HEK293 (cell line): ENCODE data around the gene HM13.
A peak's percentile ranks its signal among the peaks of the same experiment; 100 is the strongest.

Source experiments
- CTCF ChIA-PET: fragments of 350-600 bp; formaldehyde crosslinking; extraction: SDS; loops from one replicate; lab custom pipeline; 2021; ENCODE audit warnings: antibody characterized with exemption; lab: Yijun Ruan, JAX
- POLR2A ChIA-PET: fragments of 300-600 bp; formaldehyde crosslinking; extraction: SDS; loops from one replicate; lab custom pipeline; 2020; ENCODE audit warnings: antibody characterized with exemption, inconsistent platforms; lab: Yijun Ruan, JAX
- H3K27ac ChIP-seq: fragments of 200-500 bp; sonication (Bioruptor generic); 2 replicates; pipeline ENCODE4 v1.5.1; 2014; ENCODE audit warnings: low read depth, low read length, control low read depth, inconsistent platforms; ENCODE audit errors: extremely low read depth
- H3K36me3 ChIP-seq, 2 experiments: fragments of 200-500 bp in 1 of 2; sonication (Bioruptor generic) in 1 of 2; 1 replicate in 1 of 2; 2 replicates in 1 of 2; pipeline ENCODE4 v1.5.1; 2014 to 2017; ENCODE audit warnings: inconsistent platforms in 2 of 2, low read length in 2 of 2; ENCODE audit not compliant: control insufficient read depth in 2 of 2, insufficient read depth in 1 of 2
- H3K4me1 ChIP-seq: fragments of 200-500 bp; sonication (Bioruptor generic); 2 replicates; pipeline ENCODE4 v1.5.1; 2014; ENCODE audit warnings: mild to moderate bottlenecking, low read length, inconsistent platforms; ENCODE audit not compliant: control insufficient read depth, insufficient read depth
- H3K4me3 ChIP-seq: 2 replicates; pipeline ENCODE4 v1.5.1; 2011; ENCODE audit warnings: low read depth, mild to moderate bottlenecking, control low read depth, low read length, moderate library complexity
- H3K9me3 ChIP-seq: fragments of 200-500 bp; sonication (Bioruptor generic); 2 replicates; pipeline ENCODE4 v1.5.1; 2014; ENCODE audit warnings: low read depth, low read length, inconsistent platforms; ENCODE audit not compliant: control insufficient read depth, insufficient read depth
- BCL11A ChIP-seq: fragments of 450-650 bp; formaldehyde crosslinking; IDR thresholded peaks from 2 replicates; pipeline ENCODE4 v1.5.1; 2016; ENCODE audit warnings: low read depth, missing biosample characterization, missing genetic modification characterization
- BCL11B ChIP-seq: fragments of 450-650 bp; formaldehyde crosslinking; IDR thresholded peaks from 2 replicates; pipeline ENCODE4 v1.5.1; 2016; ENCODE audit warnings: low read depth, missing biosample characterization, missing genetic modification characterization
- CTCF ChIP-seq: fragments of 450-650 bp; formaldehyde crosslinking; IDR thresholded peaks from 2 replicates; pipeline ENCODE4 v1.5.1; 2016; ENCODE audit warnings: missing biosample characterization, missing genetic modification characterization
- GLIS2 ChIP-seq: fragments of 450-650 bp; formaldehyde crosslinking; IDR thresholded peaks from 2 replicates; pipeline ENCODE4 v1.5.1; 2016; ENCODE audit warnings: missing biosample characterization, missing genetic modification characterization
- IKZF3 ChIP-seq: fragments of 450-650 bp; IDR thresholded peaks from 2 replicates; pipeline ENCODE4 v1.5.0; 2018; ENCODE audit warnings: missing biosample characterization, mild to moderate bottlenecking, missing genetic modification characterization, moderate library complexity
- KLF9 ChIP-seq: fragments of 450-650 bp; formaldehyde crosslinking; IDR thresholded peaks from 2 replicates; pipeline ENCODE4 v1.5.1; 2016; ENCODE audit warnings: missing biosample characterization, missing genetic modification characterization, low read depth
- PRDM4 ChIP-seq: fragments of 450-650 bp; formaldehyde crosslinking; IDR thresholded peaks from 2 replicates; pipeline ENCODE4 v1.5.1; 2017; ENCODE audit warnings: missing biosample characterization, missing genetic modification characterization
- REPIN1 ChIP-seq: fragments of 450-650 bp; formaldehyde crosslinking; IDR thresholded peaks from 2 replicates; pipeline ENCODE4 v1.5.1; 2017; ENCODE audit warnings: missing biosample characterization, missing genetic modification characterization, low read depth
- SETDB1 ChIP-seq: IDR thresholded peaks from one replicate; pipeline ENCODE4 v1.6.1; 2017; ENCODE audit warnings: mild to moderate bottlenecking, low read length, moderate library complexity, mixed read lengths; ENCODE audit not compliant: insufficient read length
- SP7 ChIP-seq: fragments of 450-650 bp; formaldehyde crosslinking; IDR thresholded peaks from 2 replicates; pipeline ENCODE4 v1.5.1; 2016; ENCODE audit warnings: missing biosample characterization, missing genetic modification characterization
- TRIM28 ChIP-seq: IDR thresholded peaks from 2 replicates; pipeline ENCODE4 v1.6.1; 2011; ENCODE audit warnings: low read length, control low read depth, borderline replicate concordance
- ZBTB10 ChIP-seq: fragments of 450-650 bp; formaldehyde crosslinking; IDR thresholded peaks from 2 replicates; pipeline ENCODE4 v1.5.1; 2016; ENCODE audit warnings: missing biosample characterization, missing genetic modification characterization
- ZBTB48 ChIP-seq: fragments of 450-650 bp; formaldehyde crosslinking; IDR thresholded peaks from 2 replicates; pipeline ENCODE4 v1.5.1; 2016; ENCODE audit warnings: missing biosample characterization, missing genetic modification characterization
- ZEB2 ChIP-seq: fragments of 450-650 bp; formaldehyde crosslinking; IDR thresholded peaks from 2 replicates; pipeline ENCODE4 v1.5.1; 2016; ENCODE audit warnings: missing biosample characterization, missing genetic modification characterization
- ZFP37 ChIP-seq: fragments of 450-650 bp; formaldehyde crosslinking; IDR thresholded peaks from 2 replicates; pipeline ENCODE4 v1.5.1; 2016; ENCODE audit warnings: missing biosample characterization, missing genetic modification characterization
- ZNF10 ChIP-seq: fragments of 450-650 bp; formaldehyde crosslinking; IDR thresholded peaks from 2 replicates; pipeline ENCODE4 v1.5.1; 2017; ENCODE audit warnings: missing biosample characterization, missing genetic modification characterization
- ZNF23 ChIP-seq: fragments of 450-650 bp; formaldehyde crosslinking; IDR thresholded peaks from 2 replicates; pipeline ENCODE4 v1.5.1; 2016; ENCODE audit warnings: missing biosample characterization, missing genetic modification characterization, borderline replicate concordance
- ZNF24 ChIP-seq: fragments of 450-650 bp; formaldehyde crosslinking; IDR thresholded peaks from 2 replicates; pipeline ENCODE4 v1.5.1; 2016; ENCODE audit warnings: missing biosample characterization, missing genetic modification characterization
- ZNF324 ChIP-seq: fragments of 450-650 bp; formaldehyde crosslinking; IDR thresholded peaks from 2 replicates; pipeline ENCODE4 v1.5.1; 2016; ENCODE audit warnings: missing biosample characterization, missing genetic modification characterization
- ZNF423 ChIP-seq: fragments of 450-650 bp; formaldehyde crosslinking; IDR thresholded peaks from 2 replicates; pipeline ENCODE4 v1.5.1; 2016; ENCODE audit warnings: missing biosample characterization, missing genetic modification characterization
- ZNF510 ChIP-seq: fragments of 450-650 bp; formaldehyde crosslinking; IDR thresholded peaks from 2 replicates; pipeline ENCODE4 v1.5.1; 2018; ENCODE audit warnings: mild to moderate bottlenecking, missing genetic modification characterization, missing biosample characterization; ENCODE audit not compliant: insufficient replicate concordance
- ZNF514 ChIP-seq: fragments of 450-650 bp; formaldehyde crosslinking; IDR thresholded peaks from 2 replicates; pipeline ENCODE4 v1.5.1; 2016; ENCODE audit warnings: missing biosample characterization, missing genetic modification characterization
- ZNF529 ChIP-seq: fragments of 450-650 bp; formaldehyde crosslinking; IDR thresholded peaks from 2 replicates; pipeline ENCODE4 v1.5.1; 2017; ENCODE audit warnings: missing genetic modification characterization, missing biosample characterization; ENCODE audit not compliant: insufficient replicate concordance
- ZNF580 ChIP-seq: fragments of 450-650 bp; formaldehyde crosslinking; IDR thresholded peaks from 2 replicates; pipeline ENCODE4 v1.5.1; 2016; ENCODE audit warnings: missing biosample characterization, missing genetic modification characterization
- ZNF626 ChIP-seq: fragments of 450-650 bp; sonication (Bioruptor Pico); formaldehyde crosslinking; IDR thresholded peaks from 2 replicates; pipeline ENCODE4 v1.5.1; 2018; ENCODE audit warnings: missing biosample characterization, missing genetic modification characterization, inconsistent platforms
- ZNF677 ChIP-seq: fragments of 450-650 bp; IDR thresholded peaks from 2 replicates; pipeline ENCODE4 v1.5.0; 2018; ENCODE audit warnings: missing biosample characterization, mild to moderate bottlenecking, missing genetic modification characterization, moderate library complexity
- ZNF785 ChIP-seq: fragments of 450-650 bp; formaldehyde crosslinking; IDR thresholded peaks from 2 replicates; pipeline ENCODE4 v1.5.1; 2016; ENCODE audit warnings: missing biosample characterization, missing genetic modification characterization

The HM13 gene

GRCh38 chr20:31572701-31573554 lies 58.7 kb downstream of the HM13 start (continued):
- TF ChIP-seq GLIS2 (tag by site-specific recombination) (peak; percentile 99), ZNF10 (tag by site-specific recombination) (no peak), ZNF514 (tag by site-specific recombination) (no peak), ZNF580 (tag by site-specific recombination) (no peak)

- CTCF ChIA-PET, result interaction anchor here (0.6 to 25.7 kb wide), 5 partner anchors 14 to 150 kb away, joined by 3 to 1204 read pairs (median 5); partner anchors contain the start of gene ID1
- H3K27ac ChIP-seq, result peak overlapping the region; percentile 88
- TF ChIP-seq ZNF626 (tag by site-specific recombination) (no peak), ZNF510 (tag by site-specific recombination) (no peak), ZBTB48 (tag by site-specific recombination) (no peak), ZNF24 (tag by site-specific recombination) (no peak), ZNF324 (tag by site-specific recombination) (no peak), ZBTB10 (tag by site-specific recombination) (0 out of 2 replicates have a peak, but pooled peaks have one; percentile 23), BCL11A (tag by site-specific recombination) (no peak), ZNF677 (tag by site-specific recombination) (no peak), ZNF529 (tag by site-specific recombination) (no peak), ZNF423 (tag by site-specific recombination) (no peak), REPIN1 (no peak), ZNF23 (tag by site-specific recombination) (no peak), ZFP37 (0 out of 2 replicates have a peak, but pooled peaks have one; percentile 34), ZEB2 (tag by site-specific recombination) (peak; percentile 23; the same call in 1 of the 2 replicates), SETDB1 (no peak), PRDM4 (no peak), ZNF785 (no peak), BCL11B (tag by site-specific recombination) (no peak), KLF9 (tag by site-specific recombination) (no peak), IKZF3 (0 out of 2 replicates have a peak, but pooled peaks have one; percentile 26), TRIM28 (peak; percentile 11; the same call in 1 of the 2 replicates), SP7 (no peak; the same call in none of the 2 replicates), CTCF (no peak)
These were observed 59.5 kb downstream of the HM13 start for GRCh38 chr20:31573555-31574321.

More at GRCh38 chr20:31573555-31574321, 59.5 kb downstream of the HM13 start:
- H3K4me3 ChIP-seq, result peak overlapping the region; percentile 32
- peaks cover 6 to 10% of the 10 kb centered on the region in 2 experiments; a peak in 2 of 3 replicates for H3K36me3 ChIP-seq
- H3K4me1 ChIP-seq, result peaks cover 8% of the 10 kb centered on the region
- H3K9me3 ChIP-seq, result no peaks in the 10 kb centered on the region
- POLR2A ChIA-PET, result interaction anchor here (0.7 to 8.7 kb wide), 13 partner anchors 11 to 262 kb away, joined by 3 to 255 read pairs (median 5); partner anchors contain the start of genes ID1 and TPX2
